Right lobe of liver (tissue), 4 donors: ENCODE results near the gene TPPP2.

Experiments
- CTCF ChIP-seq, 4 donors: fragments of 200-600 bp in 3 of 4; fragments of 450-650 bp in 1 of 4; IDR thresholded peaks; one replicate each; pipeline versions ENCODE4 v1.5.1 to v1.8.0; 2016 to 2022; ENCODE audit warnings: antibody characterized with exemption in 4 of 4, mild to moderate bottlenecking in 2 of 4
- POLR2A ChIP-seq: fragments of 450-650 bp; IDR thresholded peaks from one replicate; pipeline ENCODE4 v1.6.1; 2017; ENCODE audit warnings: antibody characterized with exemption, mild to moderate bottlenecking
- donor health status: DM: no; HTN: no; CAD: no.
- donor health status: DM: no; HTN: no; CAD: no.
- donor health status: DM: no; HTN: yes; CAD: no.

- TF ChIP-seq CTCF (IDR thresholded peaks at IDR 0.05): no peak
- TF ChIP-seq POLR2A: no peak
These were observed 28.8 kb upstream of the TPPP2 start for GRCh38 chr14:21001218-21001617.
